22Rv1 (cell line): Measurements from ENCODE around the gene GUK1.

ENCODE experiments used
- H3K27ac ChIP-seq: fragments of 450-650 bp; 2 replicates; pipeline ENCODE4 v1.5.1; 2017
- CTCF ChIP-seq: fragments of 450-650 bp; IDR thresholded peaks from 2 replicates; pipeline ENCODE4 v1.5.1; 2017; ENCODE audit warnings: mild to moderate bottlenecking
- ZFX ChIP-seq: fragments of 450-650 bp; IDR thresholded peaks from 2 replicates; pipeline ENCODE4 v1.6.1; 2017; ENCODE audit warnings: antibody characterized with exemption, borderline replicate concordance

Gene GUK1

GRCh38 chr1:228144193-228144992, 4.3 kb downstream of the GUK1 start:
- TF ChIP-seq CTCF (no peak), ZFX (no peak)
- H3K27ac ChIP-seq, result no peak overlapping the region

GRCh38 chr1:228144993-228145343, 4.9 kb downstream of the GUK1 start:
- no peak overlapping the region for H3K27ac ChIP-seq
- TF ChIP-seq CTCF (no peak), ZFX (no peak)

- H3K27ac ChIP-seq, result no peak overlapping the region
Observed at GRCh38 chr1:228145463-228146416, 5.7 kb downstream of the GUK1 start.

GRCh38 chr1:228146417-228147150, 6.5 kb downstream of the GUK1 start:
- TF ChIP-seq ZFX, result no peak
- no peak for TF ChIP-seq CTCF
- H3K27ac ChIP-seq, result no peak overlapping the region

More at GRCh38 chr1:228145463-228146416, 5.7 kb downstream of the GUK1 start:
- TF ChIP-seq CTCF, result no peak
- no peak for TF ChIP-seq ZFX

GRCh38 chr1:228147151-228147693, 7.1 kb downstream of the GUK1 start:
- TF ChIP-seq CTCF (no peak), ZFX (no peak)
- H3K27ac ChIP-seq, result no peak overlapping the region

GRCh38 chr1:228147768-228148167, 7.7 kb downstream of the GUK1 start:
- no peak for TF ChIP-seq CTCF
- no peak overlapping the region for H3K27ac ChIP-seq
